Peyer's patch (tissue), 4 donors: ENCODE data around the gene SH2D6.

ENCODE experiments used
- CTCF ChIP-seq, 6 experiments: fragments of 450-650 bp in 4 of 6; fragments of 200-600 bp in 2 of 6; sonication (generic) in 1 of 6; IDR thresholded peaks; one replicate each; pipeline ENCODE4 v1.5.1; 2017 to 2019; ENCODE audit warnings: antibody characterized with exemption in 6 of 6, mild to moderate bottlenecking in 3 of 6, moderate library complexity in 1 of 6
- POLR2A ChIP-seq, 2 donors: fragments of 450-650 bp; IDR thresholded peaks; one replicate each; pipeline ENCODE4 v1.5.1; 2017; ENCODE audit warnings: antibody characterized with exemption in 2 of 2, mild to moderate bottlenecking in 2 of 2, moderate library complexity in 2 of 2

DNA sequence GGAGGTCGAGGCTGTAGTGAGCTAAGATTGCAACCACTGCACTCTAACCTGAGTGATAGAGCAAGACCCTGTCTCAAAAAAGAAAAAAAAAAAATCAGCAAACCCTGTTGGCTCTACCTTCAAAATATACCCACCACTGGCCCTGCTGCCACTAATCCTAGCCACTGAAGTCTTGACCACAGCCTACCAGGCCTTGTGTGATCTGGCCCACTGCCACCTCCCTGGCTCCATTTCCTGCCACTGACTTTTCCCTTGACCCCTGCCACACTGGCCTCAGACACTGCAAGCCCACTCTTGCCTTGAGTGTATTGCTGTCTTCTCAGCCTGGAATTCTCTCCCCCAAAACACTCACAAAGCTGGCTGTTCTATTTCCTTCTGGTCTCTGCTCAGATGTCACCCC, 33.7 kb downstream of the SH2D6 start:
- no peak for TF ChIP-seq CTCF (IDR thresholded peaks at IDR 0.05)
- TF ChIP-seq POLR2A (IDR thresholded peaks at IDR 0.05) = no peak
